ENCODE results near the gene SNTN.

SNTN gene

DNA sequence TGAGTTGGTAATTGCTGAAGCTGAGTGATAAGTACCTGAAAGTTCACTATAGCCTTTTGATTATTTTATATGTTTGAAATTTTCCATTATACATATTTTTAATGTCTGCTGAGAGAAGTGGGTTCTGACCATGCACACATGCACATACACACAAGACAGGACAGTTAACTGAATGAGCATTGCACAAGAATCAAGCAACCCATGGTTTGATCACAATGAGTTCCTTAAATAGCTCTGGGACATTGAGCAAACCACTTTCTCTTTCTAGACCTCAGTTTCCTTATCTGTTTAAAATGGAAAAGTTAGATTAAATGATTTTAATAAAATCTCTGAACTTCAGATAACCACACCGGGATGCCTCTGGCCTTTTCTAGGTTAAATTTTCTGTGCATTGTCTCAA is 26.7 kb downstream of the SNTN start:
- peak; percentile 24 for DNase-seq

DNA sequence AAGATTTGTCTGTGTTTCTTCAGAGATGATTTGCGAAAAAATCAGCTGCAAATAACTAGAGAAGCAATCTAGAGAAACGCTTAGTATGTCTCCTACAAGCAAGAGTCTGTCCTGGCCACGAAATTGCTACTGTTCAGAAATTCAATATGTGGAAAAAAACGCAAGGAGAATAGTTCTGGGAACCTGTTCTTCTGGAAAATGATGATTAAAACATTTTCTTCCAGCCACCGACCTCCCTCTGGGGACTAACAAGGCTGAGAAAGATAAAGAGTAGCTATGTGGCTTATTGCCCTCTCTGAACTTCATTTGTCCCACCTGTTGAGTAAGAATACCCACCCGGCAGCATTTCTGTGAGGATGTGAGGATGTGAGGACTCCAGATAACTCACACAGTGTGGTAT is 31.6 kb downstream of the SNTN start:
- DNase-seq = no peak

DNA sequence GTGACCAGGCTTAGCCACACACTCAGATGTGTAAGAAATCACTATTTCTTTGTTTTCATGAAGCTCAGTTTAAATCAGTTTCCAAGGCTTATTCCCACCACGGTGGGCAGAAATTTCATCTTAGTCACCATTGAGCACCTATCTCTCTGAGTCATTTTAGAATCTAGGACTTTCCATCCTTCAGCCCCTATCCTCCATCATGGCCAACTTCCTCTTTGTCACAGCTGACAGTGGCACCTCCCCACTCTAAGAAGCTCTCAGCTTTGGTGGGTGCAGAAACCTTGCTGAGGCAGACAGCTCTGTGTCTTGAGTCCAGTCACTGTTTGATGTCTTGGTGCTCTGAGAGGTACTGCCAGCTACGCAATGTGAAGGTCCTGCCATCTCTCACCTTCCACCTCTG is 32.9 kb downstream of the SNTN start:
- DNase-seq = no peak

DNA sequence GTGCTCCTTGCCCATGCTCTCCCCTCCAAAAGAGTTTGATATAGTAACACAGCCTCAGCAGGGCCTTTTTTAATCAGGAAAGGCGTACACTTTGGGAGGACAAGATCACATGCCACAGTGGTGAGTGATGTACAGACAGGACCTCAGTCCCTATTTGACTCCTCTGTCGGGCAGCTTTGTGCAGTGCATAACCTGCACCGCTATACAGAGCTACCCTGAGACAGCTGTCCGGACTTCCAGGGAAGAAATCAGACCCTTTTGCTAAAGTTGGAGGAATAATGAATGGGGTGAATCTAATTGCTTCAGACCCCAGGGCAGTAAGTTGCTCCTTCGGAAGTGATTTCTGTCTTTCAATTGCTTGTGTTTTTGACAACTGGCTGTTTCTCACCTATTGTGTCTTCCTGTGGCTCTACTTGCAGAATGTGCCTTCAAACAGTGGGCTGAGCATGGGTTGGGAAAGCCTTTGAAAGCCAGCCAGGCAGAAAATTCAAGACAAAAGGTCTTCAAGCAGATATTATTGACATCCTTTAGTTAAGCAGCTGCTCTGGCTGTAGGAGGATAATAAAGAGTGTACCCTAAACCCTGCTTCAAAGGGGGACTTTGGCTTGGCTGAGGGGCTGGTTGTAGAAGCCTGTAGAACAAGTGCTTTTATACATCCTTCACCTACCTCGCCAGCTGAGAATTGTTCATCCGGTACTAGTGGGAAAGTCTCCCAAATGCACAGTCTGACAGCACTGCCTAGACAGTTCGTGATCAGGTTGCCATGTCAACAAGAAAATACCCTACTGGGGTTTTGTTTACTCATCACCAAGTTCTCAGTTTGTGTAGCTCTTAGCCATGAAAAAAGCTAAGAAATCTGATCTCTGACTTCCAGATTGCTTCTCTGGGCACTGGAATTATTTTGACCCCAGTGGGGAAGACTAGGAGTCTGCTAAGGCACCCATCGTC is 35.1 kb downstream of the SNTN start:
- no peak for DNase-seq

DNA sequence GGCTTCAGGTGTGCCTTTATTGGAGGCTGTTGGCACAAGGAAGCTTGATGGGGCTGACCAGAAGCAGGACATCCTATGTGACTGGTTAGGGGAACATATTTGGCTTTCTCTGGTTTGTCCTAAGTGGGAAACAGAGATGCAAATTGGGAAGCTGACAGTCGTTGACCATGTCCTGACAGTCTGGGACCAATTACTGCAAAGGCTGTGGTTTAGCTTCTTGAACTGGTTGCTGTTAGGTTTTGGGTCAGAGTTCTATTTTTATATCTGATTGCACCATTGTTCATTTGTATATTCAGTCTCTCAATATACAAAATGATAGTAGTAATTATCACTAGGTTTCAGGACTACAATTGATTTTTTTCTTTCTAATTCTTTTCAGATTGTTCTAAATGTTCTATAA is 36.8 kb downstream of the SNTN start:
- no peak for DNase-seq

DNA sequence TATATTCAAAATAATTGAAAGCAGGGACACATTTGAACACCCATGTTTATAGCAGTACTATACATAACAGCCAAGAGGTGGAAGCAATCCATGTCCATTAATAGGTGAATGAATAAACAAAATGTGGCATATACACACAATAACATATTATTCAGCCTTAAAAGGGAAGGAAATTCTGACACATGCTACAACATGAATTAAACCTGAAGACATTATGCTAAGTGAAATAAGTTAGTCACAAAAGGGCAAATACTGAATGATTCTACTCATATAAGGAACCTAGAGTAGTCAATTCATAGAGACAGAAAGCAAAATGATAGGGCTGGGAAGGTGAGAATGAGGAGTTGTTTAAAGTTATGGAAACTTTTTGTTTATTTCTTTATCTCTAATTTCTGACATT is 40.9 kb downstream of the SNTN start:
- no peak for DNase-seq

DNA sequence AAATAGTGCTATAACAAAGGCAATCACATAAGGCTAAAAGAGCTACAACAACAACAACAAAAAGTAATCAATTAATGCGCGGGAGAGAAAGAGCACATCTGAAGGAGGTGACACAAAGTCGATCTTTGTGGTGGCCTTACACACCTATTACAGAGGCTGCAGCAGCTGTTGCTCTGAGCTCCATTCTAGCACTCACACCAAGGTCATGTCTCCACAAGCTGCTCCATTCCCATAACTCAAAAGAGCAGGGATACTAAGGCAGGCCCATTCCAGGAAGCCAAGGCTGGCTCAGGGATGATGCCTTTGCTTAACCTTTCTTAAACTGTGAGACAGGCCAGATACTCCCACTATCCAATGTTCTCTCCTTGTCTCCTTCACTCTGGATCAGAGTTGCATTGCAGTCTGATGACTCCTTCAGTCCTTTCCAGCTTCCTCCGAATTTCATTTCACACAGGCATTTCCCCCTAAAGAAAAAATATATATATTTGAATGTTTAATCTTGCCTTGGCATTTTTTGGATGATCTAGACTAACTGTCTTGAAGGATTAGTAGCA is 52.7 kb downstream of the SNTN start:
- DNase-seq = no peak

DNA sequence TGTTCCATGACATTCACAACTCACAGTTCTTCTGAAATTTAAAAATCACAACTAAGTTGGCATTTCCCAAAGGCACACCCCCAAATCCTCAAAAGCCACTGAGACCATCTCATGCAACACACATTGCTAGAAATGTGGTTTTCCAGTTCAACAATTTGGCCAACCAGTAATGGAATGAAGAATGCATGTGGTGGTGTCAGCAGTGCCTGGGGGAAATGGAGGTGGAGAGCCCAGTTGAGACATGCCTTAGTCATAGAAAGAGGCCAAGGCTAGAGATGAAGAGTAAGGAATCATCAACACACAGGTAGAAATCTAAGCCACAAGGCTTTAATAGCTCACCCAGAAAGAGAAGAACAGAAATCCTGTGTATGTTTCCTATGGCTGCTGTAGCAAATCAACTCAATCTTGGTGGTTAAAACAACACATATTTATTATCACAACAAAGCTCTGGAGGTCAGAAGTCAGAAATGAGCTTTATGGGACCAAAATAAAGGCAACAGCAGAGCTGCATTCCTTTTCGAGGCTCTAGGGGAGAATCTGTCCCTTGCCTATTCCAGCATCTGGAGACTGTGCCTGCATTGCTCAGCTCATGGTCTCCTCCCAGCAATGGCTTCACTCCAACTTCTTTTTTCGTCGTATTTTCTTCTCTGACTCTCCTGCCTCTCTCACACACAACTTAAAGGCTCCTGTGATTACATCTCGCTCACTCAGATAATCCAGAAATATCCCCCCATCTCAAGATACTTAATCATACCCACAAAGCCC is 54.0 kb downstream of the SNTN start:
- DNase-seq = no peak

DNA sequence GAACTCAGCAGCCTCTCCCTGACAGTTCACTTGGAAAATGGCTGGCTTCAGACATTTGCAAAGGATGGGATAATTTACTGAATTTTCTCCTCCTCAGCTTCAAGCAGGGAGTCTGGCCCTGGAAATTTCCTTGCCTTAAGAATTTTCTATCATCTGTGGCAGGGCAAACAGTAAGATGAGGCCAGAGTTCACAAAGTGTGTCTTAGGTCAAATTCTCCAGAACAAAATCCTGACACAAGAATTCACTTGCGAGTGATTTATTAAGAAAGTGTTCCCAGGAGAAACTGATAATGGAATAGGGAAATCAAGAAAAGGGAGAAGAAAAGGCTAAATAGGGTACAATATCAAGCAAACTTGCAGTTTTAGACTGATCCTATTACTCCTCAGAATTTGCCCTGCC is 55.3 kb downstream of the SNTN start:
- no peak for DNase-seq

DNA sequence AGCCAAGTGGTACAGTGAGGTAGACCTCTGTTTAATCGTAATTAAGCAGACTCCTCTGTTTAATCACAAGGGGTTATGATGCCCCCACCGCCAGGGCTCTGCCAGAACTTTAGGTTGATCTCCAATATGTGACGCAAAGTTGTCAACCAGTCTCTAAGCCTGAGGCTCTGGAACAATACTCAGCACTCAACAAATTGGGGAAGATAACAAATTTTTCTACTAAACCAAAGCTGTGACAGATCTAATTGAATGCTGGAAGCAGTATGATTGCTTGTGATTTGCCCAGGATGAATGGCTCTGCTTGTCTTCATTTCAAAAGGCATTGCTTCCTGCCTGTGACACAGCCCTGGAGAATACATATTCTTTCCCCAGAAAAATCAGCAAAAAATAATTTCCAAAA is 57.1 kb downstream of the SNTN start:
- no peak for DNase-seq
